GM18951 (cell line): ENCODE data around the gene PTPN1.
"Not testable (repeated sequence)": the region's sequence is repeated elsewhere in the genome, so short reads cannot be mapped to it uniquely, and the experiment has no call there.

Experiments used
- POLR2A ChIP-seq: IDR thresholded peaks from 4 replicates; pipeline ENCODE4 v1.6.1; 2011; ENCODE audit warnings: mild to moderate bottlenecking; ENCODE audit not compliant: insufficient read length, insufficient read depth; ENCODE audit errors: extremely low read depth
- in situ Hi-C: fragments of 300-500 bp; cut with MboI; formaldehyde crosslinking; loops from one replicate; pipeline ENCODE4 v1.12.0; 2022; ENCODE audit warnings: low sequenced_read_pairs, mixed read lengths, inconsistent platforms; ENCODE audit not compliant: unreplicated experiment

PTPN1 gene

DNA sequence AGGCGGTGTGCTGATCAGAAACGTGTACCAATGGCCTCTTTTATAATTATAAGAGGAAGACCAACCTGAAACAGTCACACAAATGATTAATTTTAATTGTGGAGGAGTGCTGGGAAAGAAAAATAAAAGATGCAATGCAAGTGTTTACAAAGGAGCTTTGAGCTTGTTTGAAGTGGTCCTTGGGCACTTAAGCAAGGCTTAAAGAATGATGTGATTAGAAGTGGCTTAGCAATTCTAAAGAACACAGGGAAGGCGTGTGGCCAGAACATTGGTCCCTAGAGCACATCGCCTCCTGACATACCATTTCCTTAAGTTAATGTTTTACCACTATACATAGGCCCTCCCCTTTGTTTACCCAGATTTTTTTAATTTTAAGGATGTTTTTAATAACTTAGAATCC is 26.1 kb downstream of the PTPN1 start:
- no peak for TF ChIP-seq POLR2A
- in situ Hi-C loops = no loop called here

DNA sequence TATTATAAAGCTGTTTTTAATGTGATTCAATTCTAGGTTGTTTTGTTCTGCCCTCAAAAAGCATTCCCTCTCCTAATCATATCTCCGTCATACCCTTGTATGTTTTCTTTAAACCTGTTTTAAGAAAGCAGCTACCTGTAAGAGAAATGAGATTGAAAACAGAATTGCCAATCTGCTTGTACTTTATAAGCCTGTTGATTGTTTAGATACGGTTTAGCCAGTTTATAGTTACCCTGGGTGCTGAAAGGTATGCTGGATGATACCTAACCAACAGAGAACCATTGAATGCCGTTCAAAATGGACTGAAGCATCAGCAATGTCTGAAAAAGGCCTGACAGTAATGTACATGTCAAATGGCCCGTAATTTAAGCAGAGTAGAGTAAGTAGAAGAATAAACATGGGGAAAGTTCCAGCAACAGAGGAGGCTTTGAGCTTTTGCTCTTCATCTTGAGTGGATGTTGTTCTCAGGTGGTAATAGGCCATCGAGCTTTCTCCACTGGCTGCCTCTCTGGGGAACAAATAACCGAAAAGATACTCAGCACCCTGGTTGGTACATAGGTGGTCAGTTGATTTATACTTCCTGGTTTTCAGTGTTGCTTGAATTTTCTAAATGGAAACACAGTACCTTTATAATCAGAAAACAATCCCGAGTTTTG is 27.5 kb downstream of the PTPN1 start:
- TF ChIP-seq POLR2A = no peak
- in situ Hi-C loops = no loop called here

DNA sequence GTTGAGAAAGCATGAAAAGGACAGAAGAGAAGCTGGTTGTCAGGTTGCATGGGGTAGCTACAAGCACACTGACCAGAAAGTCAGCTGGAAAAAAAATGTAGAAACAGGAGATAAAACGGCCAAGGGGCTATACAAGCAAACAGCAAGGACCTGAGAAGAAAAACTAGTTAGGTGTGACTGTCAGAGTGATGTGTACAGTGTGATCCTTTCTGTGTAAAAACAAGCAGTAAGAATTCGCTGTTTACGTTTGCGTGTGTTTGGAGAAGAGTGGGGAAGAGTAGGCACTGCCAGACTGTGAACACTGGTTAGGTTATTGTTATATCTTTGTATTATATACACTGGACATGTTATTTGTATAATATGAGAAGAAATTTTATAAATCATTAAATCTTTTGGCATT is 28.1 kb downstream of the PTPN1 start:
- in situ Hi-C loops = no loop called here
- TF ChIP-seq POLR2A = no peak

DNA sequence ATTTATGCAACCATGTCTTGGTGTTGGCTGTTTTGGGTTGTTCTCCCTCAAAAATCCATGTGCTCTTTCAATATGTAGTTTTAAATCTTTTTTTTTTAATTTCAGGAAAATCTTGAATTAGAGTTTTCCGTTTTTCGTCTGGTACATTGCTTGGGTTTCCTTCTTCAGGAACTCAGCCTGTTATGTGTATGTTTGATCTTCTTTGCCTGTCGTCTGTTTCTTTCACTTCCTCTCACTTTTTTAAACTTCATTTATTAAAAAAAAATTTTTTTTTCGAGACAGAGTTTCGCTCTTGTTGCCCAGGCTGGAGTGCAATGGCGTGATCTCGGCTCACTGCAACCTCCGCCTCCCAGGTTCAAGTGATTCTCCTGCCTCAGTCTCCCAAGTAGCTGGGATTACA is 29.6 kb downstream of the PTPN1 start:
- in situ Hi-C loops = not testable (repeated sequence)

DNA sequence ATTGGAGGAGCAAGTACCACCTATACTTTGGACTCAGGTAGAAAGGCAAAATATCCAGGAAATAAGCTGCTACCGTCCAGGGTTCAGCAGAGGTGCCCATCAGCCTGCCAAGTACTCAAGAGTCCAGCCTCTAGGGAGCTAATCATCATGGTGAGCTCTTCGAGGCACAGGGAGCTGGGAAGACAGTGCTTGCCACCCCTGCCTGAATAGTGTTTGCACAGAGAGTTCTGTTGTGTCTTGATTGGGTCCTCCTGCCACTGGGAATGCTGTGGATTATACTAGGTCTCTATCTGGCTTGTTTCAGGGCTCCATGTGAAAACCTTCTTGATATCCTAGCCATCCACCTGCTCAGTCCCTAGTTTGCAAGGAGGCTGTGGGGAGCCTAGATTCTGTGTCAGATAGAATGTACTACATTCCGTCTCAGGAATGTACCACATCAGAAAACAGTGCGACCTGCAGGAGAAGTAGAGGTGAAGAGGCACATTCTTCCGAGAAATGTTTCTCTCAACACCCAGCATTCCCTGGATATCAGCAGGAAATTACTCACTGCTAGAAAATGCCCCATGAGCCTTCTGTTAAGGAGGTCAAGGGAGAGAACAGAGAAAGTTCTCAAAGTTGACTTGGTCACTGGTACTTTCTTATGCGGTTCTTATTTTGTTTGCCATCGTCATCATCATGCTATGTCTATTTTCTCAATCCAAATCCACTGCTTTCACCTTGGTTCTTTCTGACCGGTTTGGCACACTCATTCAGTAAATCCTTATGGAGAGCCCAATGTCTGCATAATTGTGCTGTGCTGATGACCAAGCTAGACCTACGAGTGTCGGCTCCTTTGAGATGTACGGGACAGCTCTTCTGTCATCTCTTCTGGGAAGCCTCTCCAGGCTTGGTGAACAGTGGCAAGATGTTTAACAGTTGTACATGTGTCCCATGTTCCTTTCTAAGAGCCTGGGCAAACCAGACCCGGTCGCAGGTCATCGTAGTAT is 30.7 kb downstream of the PTPN1 start:
- in situ Hi-C loops = no loop called here
- TF ChIP-seq POLR2A = no peak

DNA sequence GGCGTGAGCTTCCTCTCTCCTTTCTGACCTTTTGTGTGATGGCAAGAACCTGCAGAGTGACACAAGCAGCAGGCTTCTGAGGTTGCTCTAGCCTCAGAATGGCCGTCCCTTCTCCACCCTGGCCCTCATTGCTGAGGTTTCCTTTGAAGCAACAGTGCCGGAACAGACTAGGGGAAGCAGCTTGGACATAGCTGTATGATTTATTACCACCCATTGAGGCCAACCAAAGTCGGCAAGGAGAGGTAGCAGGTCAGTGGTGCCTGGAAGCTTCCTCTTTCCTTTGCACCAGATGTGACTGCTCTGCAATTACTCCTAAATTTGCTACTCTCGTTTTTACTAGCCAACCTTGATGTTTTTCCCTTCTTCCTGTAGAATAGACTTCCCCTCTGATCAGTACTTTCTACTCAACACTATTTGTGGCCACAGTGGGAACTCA is 31.4 kb downstream of the PTPN1 start:
- in situ Hi-C loops = no loop called here
- no peak for TF ChIP-seq POLR2A

DNA sequence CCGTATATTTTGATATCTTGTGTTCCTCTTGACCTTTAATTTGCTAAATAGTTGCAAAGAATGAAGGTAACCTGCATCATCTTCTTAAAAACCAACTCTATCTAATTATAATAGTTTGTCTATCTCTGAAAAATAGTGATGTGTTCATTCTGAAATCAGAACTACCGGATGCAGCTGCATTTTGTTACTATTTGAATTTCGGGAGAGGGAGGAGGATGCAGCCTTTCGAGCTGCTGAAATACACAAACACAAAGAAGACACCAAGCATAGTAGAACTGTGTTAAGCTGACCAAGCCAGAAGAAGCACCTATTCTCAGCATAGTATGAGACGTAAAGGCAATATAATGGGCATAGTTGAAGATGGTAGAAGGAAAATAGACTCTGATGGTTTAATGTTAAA is 33.1 kb downstream of the PTPN1 start:
- in situ Hi-C loops = no loop called here
- no peak for TF ChIP-seq POLR2A

DNA sequence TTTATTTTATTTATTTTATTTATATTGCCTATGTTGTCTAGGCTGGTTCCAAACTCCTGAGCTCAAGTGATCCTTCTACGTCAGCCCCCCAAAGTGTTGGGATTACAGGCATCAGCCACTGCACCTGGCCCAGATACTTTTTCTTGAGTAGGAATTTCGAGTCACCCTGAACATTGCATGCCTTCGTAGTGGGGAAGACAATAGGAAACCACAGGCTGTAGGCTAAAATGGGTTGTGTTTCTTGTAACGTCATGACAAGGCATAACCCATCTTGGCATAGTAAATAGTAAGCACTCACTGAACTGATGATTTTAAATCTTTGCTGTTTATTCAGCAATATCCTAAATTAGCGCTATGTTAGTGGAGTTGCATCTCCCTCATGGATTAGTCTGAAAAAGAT is 34.9 kb downstream of the PTPN1 start:
- no peak for TF ChIP-seq POLR2A
- in situ Hi-C loops = no loop called here

DNA sequence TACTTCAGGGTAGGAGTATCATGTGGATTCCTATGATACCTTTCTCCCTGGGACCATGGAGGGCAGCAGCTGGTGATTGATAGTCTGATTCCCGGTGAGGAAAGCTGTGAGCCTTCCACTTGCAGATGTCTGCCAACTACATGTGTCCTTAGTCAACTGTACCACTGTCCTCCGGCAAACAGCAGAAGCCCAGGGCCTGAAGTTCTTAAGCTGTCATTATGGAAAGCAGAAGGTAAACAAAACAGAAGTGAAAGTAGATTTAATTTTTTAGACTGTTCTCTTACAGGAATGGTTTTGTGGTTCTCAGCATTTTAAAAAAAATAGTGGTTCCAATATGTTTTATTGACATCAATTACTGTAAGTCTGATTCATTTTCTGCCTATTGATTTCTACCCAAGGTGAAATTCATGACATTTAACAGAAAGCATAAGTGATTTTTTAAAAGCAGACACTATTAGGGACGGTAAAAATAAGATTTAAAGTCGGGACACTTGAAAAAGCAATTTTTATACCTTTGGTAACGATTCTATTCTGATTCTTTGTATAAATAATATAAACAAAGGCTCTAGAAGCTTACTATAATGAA is 36.6 kb downstream of the PTPN1 start:
- in situ Hi-C loops = no loop called here
- TF ChIP-seq POLR2A = no peak

DNA sequence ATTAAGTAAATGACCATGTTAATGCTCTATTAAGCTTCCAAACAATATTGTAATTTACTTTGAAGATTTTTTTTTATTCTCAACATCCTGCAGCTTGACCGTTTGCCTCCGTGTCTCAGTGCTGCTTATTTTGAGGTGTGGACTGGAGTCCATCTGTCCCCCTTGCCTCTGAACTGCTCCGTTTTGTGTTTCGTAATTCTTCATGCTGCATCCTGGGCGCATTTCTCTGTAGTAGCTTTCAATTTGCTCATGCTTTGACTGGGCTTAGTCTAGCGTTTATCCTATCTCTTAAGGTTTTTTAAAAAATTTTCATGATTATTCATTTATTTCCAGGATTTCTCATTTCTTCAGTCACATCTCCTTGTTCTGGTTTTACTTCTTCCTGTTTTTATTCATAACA is 37.8 kb downstream of the PTPN1 start:
- no peak for TF ChIP-seq POLR2A
- in situ Hi-C loops = no loop called here

DNA sequence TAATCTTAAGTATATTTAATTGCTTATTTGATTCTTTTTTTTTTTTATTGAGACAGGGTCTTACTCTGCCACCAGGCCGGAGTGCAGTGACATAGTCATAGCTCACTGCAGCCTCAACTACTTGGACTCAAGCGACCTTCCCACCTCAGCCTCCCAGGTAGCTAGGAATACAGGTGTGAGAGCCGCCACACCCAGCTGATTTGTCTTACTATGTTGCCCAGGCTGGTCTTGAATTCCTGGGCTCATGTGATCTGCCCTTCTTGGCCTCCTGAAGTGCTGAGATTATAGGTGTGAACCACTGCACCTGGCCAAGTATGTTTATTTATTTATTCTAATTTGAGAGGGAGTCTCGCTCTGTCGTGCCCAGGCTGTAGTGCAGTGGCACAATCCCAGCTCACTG is 38.2 kb downstream of the PTPN1 start:
- no peak for TF ChIP-seq POLR2A
- in situ Hi-C loops = no loop called here

DNA sequence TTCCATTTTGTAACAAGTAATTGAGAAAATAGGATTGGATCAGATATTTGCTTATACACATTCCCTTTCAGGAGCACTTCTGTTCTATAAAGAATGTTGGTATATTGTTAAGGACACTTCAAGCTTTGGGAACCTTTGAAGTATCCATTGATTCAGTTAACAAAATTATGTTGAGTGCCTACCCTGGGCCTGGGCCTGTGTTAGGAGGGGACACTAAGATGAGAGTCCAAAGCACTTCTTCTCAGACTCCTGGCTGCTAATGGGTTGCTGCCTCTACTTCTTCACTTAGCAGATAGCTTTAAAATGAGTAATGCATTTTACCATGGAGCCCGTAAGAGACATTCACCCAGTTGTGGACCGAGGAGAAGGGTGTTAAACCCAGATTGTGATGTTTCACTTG is 40.3 kb downstream of the PTPN1 start:
- TF ChIP-seq POLR2A = no peak
- in situ Hi-C loops = loop anchor here (5.0 kb wide), 1 partner anchor 38 kb away; the partner anchor contains the start of gene PTPN1

DNA sequence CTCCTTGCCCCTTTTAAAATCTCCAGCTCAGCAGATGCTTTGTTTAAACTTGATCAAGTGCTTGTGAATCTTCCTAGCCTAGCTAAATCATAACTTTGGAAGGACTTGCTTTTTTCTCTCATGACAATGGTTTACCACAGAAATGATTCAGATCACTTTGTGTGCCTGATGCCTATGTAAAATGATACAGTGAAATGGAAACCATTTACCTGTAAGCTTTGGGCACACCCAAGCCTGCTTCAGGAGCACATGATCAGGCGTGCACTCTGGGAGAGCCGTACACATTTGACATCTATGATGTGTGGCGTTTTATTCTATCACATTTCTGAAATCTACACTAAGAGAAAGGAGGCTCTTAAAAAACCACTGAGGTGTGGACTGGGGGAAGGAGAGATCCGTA is 41.1 kb downstream of the PTPN1 start:
- TF ChIP-seq POLR2A = no peak
- in situ Hi-C loops = loop anchor here (5.0 kb wide), 1 partner anchor 39 kb away; the partner anchor contains the start of gene PTPN1
